Activated CD8-positive, alpha-beta T cell treated with anti-CD3 and anti-CD28 coated beads for 36 hours (primary cell): Measurements from ENCODE around the gene FGF19. TPM values are rescaled to one million over a fixed set of nuclear protein-coding genes. Genes with fewer than 3 reads are reported as not detected.

Experiments used
- ATAC-seq: fragments of 200-7000 bp; cut with Tn5 transposase; one replicate; pipeline ENCODE4 v1.10.0; 2021; ENCODE audit warnings: mild to moderate bottlenecking, moderate library complexity
- CTCF ChIA-PET: fragments of 350-600 bp; sonication (Branson Sonifier 250); formaldehyde crosslinking; loops from one replicate; lab custom pipeline; 2021; ENCODE audit warnings: antibody characterized with exemption; lab: Charles Lee
- POLR2A ChIA-PET: fragments of 350-600 bp; sonication (Branson Sonifier 250); formaldehyde crosslinking; loops from one replicate; lab custom pipeline; 2021; ENCODE audit warnings: antibody characterized with exemption; lab: Charles Lee
- DNase-seq: peaks from one replicate; pipeline ENCODE4 v3.0.0-alpha.2; 2020
- H3K27ac Mint-ChIP-seq: one replicate; pipeline ENCODE4 v1.8.0; 2021; ENCODE audit warnings: mild to moderate bottlenecking, mixed read lengths
- H3K27me3 Mint-ChIP-seq: one replicate; pipeline ENCODE4 v1.8.0; 2021; ENCODE audit warnings: mixed read lengths
- H3K36me3 Mint-ChIP-seq: one replicate; pipeline ENCODE4 v1.8.0; 2021; ENCODE audit warnings: low read depth, mixed read lengths
- H3K4me1 Mint-ChIP-seq: one replicate; pipeline ENCODE4 v1.8.0; 2021; ENCODE audit warnings: low read depth, mixed read lengths
- H3K4me3 Mint-ChIP-seq: one replicate; pipeline ENCODE4 v1.8.0; 2021; ENCODE audit warnings: mild to moderate bottlenecking, moderate library complexity, mixed read lengths
- H3K9me3 Mint-ChIP-seq: one replicate; pipeline ENCODE4 v1.8.0; 2021; ENCODE audit warnings: mixed read lengths
- CTCF ChIP-seq: fragments of 200-600 bp; IDR thresholded peaks from one replicate; pipeline ENCODE4 v1.8.0; 2022; ENCODE audit warnings: antibody characterized with exemption, mild to moderate bottlenecking
- intact Hi-C: fragments of 100-400 bp; cut with micrococcal nuclease; formaldehyde crosslinking; loops from one replicate; pipeline ENCODE4 v1.10.0; 2022
- total RNA-seq, 2 experiments: library from RNA; stranded (reverse); gene quantifications; one replicate each; pipeline ENCODE4 v1.2.3, GENCODE V29; 2021

FGF19 gene
- total RNA-seq, 2 experiments from 2014 or later: not detected

DNA sequence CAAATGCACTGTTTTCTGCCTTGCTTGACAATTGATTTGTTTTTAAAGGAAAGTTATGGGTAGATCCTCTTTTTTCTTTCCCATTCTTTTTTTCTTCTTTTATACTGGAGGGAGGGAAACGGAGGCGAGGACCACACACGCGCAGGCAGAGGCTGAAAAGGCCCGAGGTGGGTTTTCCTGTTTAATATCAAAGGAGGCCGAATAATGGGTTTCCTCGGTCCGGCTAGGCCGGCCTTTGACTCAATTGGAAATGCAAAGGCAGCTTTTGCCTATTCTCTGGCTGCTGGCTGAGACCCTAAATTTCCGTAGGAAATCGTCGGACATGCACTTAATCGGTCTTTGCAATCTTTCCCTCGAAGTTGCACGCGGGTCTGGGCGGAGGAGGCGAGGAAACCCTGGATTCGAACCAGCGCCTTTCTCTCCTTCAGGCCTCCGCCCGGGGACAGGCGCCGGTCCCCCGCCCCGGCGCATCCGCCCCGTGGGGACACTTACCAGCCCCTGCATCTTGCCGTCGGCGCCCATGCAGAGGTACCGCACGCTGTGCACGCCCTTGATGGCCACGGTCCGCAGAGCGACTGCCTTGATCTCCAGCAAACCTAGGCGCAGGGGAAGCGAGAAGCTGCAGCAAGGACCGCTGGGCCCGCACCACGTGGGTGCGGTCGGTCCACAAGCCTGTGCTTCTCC, 911 bp downstream of the FGF19 start:
- no peaks in the 10 kb centered on the region for H3K36me3 Mint-ChIP-seq
- POLR2A ChIA-PET: no interaction called here
- ATAC-seq: no peak
- H3K4me3 Mint-ChIP-seq: no peak overlapping the region
- CTCF ChIA-PET: no interaction called here
- no peak for DNase-seq
- intact Hi-C loops: loop anchor here (10.0 kb wide), 2 partner anchors 112 to 182 kb away; partner anchors contain the start of gene FGF3
- H3K27ac Mint-ChIP-seq: no peak overlapping the region
- peaks cover 59% of the 10 kb centered on the region for H3K27me3 Mint-ChIP-seq
- peaks cover 4% of the 10 kb centered on the region for H3K4me1 Mint-ChIP-seq
- H3K9me3 Mint-ChIP-seq: no peaks in the 10 kb centered on the region
- no peak for TF ChIP-seq CTCF

DNA sequence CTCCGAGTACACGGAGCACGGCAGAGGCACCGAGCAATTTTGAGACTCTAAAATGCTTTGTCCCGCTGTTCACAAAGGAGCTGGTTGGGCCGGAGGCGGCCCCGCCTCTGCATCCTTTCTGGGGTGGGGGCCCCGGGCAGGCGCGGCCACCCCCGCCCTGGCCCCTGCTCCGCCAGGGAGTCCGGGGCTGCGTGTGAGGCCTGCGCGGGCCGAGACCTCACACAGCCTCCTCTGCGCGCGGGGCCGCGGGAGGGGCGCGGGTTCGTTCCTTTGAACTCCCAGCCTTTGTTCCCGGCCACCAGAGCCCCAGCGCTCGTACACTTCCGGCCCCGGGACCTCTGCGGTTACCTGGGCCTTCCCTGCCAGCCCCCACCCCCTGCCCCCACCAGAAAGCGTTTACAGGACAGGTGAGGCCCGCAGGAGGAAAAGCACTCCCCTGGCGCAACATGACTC, 1.6 kb downstream of the FGF19 start:
- POLR2A ChIA-PET: no interaction called here
- CTCF ChIA-PET: no interaction called here
- H3K9me3 Mint-ChIP-seq: no peaks in the 10 kb centered on the region
- H3K27ac Mint-ChIP-seq: no peak overlapping the region
- H3K4me3 Mint-ChIP-seq: no peak overlapping the region
- intact Hi-C loops: loop anchor here (10.0 kb wide), 2 partner anchors 113 to 183 kb away; partner anchors contain the start of gene FGF3
- H3K4me1 Mint-ChIP-seq: peaks cover 4% of the 10 kb centered on the region
- DNase-seq (no peak), ATAC-seq (no peak)
- H3K27me3 Mint-ChIP-seq: peaks cover 61% of the 10 kb centered on the region
- H3K36me3 Mint-ChIP-seq: no peaks in the 10 kb centered on the region
- no peak for TF ChIP-seq CTCF

- Mint-ChIP-seq H3K36me3 (no peaks in the 10 kb centered on the region), H3K4me3 (no peak overlapping the region), H3K9me3 (no peaks in the 10 kb centered on the region), H3K27ac (no peak overlapping the region), H3K27me3 (peaks cover 52% of the 10 kb centered on the region), H3K4me1 (peaks cover 4% of the 10 kb centered on the region)
- intact Hi-C loops: loop anchor here (10.0 kb wide), 2 partner anchors 114 to 184 kb away; partner anchors contain the start of gene FGF3
- no peak for TF ChIP-seq CTCF
- DNase-seq (no peak), ATAC-seq (no peak)
- CTCF ChIA-PET: no interaction called here
- POLR2A ChIA-PET: no interaction called here
Observed at GRCh38 chr11:69700278-69701140, 3.3 kb downstream of the FGF19 start.

- POLR2A ChIA-PET: no interaction called here
- CTCF ChIA-PET: interaction anchor here (1.0 kb wide), 1 partner anchor 14 kb away, joined by 3 read pairs; no protein-coding TSS in a partner anchor
- intact Hi-C loops: no loop called here
- H3K27me3 Mint-ChIP-seq: peaks cover 42% of the 10 kb centered on the region
- no peaks in the 10 kb centered on the region for H3K36me3 Mint-ChIP-seq
- ATAC-seq: no peak
- no peak overlapping the region for H3K27ac Mint-ChIP-seq
- H3K4me1 Mint-ChIP-seq: peaks cover 2% of the 10 kb centered on the region
- no peaks in the 10 kb centered on the region for H3K9me3 Mint-ChIP-seq
- no peak for TF ChIP-seq CTCF
- no peak overlapping the region for H3K4me3 Mint-ChIP-seq
- no peak for DNase-seq
Observed at GRCh38 chr11:69699213-69699612, 4.6 kb downstream of the FGF19 start.
